Activated CD8-positive, alpha-beta memory T cell treated with anti-CD3 and anti-CD28 coated beads, Interleukin-2, amount 50 U/mL, for 1 hour (primary cell): ENCODE measurements around the gene PEPD.

Experiments used
- DNase-seq: peaks from one replicate; pipeline ENCODE4 v3.0.0-alpha.2; 2020; ENCODE audit errors: extremely low read depth

The PEPD gene

GRCh38 chr19:33473653-33474305, 47.8 kb downstream of the PEPD start:
- DNase-seq: no peak

GRCh38 chr19:33472691-33473652, 48.6 kb downstream of the PEPD start:
- DNase-seq: no peak

- DNase-seq: no peak
Measured at GRCh38 chr19:33472226-33472625, 49.4 kb downstream of the PEPD start.

GRCh38 chr19:33471111-33471996, 50.2 kb downstream of the PEPD start:
- no peak for DNase-seq

DNA sequence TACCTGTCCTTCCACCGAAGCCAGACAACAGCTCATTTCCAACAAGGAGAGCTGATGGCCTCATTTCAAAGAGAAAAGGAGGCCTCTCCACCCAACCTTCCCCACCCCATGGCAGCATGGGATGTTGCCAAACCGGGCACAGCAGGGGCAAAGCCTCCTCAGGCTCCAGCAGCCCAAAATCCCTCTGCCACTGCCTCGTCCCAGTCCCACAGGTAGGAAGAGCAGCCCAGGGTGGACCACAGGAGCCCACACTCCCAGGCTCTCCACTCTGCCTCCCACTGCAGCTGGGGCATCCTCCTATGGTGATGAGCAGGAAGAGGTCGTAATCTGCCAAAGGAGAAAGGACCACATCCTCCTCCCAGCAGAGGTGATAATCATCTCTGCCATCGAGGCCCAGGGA, 50.9 kb downstream of the PEPD start:
- DNase-seq: no peak

- no peak for DNase-seq
Measured at GRCh38 chr19:33470040-33470330, 51.6 kb downstream of the PEPD start.

DNA sequence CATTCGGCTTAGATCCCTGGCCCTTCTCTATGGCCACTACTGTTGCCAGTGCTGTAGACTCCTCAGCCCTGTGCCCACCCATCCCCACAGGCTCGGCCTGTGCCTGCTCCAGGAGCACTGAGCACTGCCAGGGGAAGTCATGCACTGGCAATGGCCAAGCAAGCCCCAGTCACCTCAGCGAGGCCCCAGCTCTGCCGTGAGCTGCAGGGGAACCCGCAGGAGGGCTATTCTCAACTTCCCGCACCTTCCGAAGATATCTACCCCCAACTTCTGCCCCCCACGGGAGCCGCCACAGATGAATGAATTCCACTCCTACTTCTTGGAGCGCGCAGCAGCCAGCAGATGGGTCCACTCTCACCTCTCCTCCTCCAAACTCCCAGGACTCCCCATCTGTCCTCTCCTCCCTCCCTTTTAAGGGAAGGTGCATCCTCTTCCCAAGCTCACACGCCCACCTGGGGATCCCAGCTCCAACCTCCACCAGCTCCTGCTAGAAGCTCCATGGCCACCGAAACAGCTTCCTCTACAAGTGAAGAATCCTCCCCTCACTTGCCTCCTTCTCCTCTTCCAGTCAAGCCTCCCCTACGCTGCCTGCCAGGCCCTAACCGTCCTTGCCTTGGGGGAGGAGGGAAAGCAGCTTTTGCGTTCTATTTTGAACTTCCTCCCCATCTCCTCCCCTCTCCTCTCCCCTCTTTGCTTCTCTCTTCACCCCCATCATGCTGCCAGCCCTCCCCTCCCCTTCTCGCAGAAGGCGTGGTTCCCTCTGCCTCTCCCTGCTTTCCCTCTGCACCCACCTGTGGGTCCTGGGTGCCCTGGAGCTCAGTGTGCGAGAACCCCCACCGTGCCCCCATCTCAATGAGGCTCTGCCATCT, 52.2 kb downstream of the PEPD start:
- DNase-seq: no peak

DNA sequence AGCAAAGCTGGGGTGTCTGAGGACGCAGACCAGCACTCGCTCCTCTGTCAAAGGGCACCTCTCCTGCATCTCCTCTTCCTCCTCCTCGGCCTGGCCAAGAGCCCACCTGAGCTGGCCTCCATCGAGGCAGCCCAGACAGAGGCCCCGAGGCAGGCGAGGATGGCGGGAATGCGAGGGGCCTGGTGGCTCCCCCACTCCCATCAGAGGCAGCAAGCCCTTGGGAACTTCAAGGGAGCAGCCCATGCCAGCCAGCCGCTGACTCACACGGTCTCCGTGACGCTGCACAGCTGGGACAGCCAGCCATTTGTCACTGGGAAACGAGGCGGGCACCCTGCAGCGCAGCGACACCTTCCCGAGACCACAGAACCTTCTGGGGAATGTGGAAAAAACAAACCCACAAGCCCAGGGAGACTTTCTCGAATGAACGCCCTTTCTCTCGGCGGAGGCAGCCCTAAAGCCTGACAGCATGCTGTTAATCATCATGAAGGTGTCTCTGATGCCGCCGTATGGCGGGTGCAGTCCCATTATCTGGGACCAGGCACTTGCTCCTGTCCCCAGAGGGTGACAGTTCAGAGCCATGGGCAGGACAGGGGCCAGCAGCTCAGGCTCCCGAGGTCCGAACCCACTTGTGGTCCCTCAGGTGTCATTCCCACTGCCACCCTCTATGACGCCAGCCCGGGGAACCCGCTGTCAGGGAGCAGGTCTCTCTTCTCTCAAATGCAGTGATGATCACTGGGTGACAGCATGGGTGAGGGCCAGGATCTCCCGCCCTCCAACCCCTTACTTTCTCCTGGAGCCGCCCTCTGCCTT, 53.0 kb downstream of the PEPD start:
- no peak for DNase-seq

DNA sequence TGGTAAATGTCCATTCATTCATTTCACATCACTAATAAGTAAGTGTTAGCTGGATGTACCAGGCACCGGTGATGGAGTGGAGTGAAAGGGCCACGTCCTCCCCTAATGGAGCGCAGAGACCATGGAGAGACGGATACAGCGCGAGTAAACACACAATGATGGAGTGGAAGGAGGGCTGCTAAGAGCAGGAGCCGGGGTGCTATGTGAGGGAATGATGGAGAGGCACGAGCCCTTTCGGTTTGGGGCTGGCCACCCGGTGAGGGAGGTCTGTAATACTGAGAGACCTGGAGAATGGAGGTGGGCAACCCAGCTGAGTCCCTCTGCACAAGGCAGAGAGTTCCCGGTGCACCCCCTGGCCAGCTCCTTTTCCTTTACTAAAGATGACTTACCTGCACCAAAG, 53.7 kb downstream of the PEPD start:
- DNase-seq: no peak

- no peak for DNase-seq
Measured at GRCh38 chr19:33465834-33466233, 55.8 kb downstream of the PEPD start.

- no peak for DNase-seq
Measured at GRCh38 chr19:33465371-33465770, 56.2 kb downstream of the PEPD start.

- DNase-seq: no peak
Measured at GRCh38 chr19:33464733-33465115, 56.9 kb downstream of the PEPD start.

GRCh38 chr19:33464010-33464732, 57.4 kb downstream of the PEPD start:
- DNase-seq: no peak

DNA sequence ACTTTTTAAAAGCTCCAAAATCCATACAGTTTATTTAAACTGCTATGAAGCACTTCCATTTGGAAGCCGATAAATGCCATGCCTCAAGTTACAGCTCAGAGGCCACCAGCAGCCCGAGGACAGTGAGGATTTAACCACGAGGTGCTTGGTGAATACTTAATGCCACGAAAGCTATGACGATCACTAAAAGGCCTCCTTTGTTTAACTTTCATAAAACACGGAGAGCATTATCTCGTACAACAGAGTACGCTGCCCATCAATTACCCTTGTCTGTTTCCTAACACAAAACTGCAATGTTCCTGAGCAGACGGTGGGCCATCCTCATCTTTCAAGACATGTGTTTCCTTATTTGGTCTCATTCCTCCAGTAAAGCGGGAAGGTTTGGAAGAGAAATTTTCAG, 58.4 kb downstream of the PEPD start:
- no peak for DNase-seq

DNA sequence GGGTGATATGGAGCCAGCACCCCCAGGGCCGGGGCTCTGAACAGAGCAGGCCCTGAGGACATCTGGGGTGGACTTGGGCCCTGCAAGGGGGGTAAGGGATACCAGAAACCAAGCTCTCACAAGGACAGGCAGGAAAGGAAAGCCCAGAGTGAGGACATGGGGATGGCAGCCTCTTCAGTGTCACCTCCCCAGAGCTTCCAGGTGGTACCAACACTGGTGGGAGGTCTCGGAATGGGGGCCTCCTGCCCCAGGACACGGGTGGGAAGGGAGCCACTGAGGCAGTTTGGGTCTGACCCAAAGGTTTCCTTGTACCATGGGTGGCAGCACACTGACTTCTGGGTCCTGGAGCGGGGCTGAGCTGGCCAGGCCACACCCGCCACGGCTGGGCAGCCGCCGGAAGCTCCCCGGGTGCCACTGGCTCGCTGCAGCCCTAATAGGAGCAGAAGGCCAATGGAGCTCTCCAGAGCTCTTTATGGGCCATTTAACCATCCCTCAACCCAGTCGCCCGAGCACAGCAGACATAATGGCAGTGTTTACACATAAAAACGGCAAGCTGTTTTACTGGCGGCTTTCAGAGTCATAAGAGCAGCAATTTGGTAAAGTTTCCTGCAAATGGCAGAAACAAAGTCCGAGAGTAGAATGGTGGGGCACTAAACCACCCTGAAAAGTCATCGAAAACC, 59.3 kb downstream of the PEPD start:
- DNase-seq: no peak

- DNase-seq: no peak
Measured at GRCh38 chr19:33461256-33462111, 60.1 kb downstream of the PEPD start.

- no peak for DNase-seq
Measured at GRCh38 chr19:33460221-33460908, 61.2 kb downstream of the PEPD start.
